ENCODE results near the gene AKR1C8.
"Not testable (repeated sequence)": the region's sequence is repeated elsewhere in the genome, so short reads cannot be mapped to it uniquely, and the experiment has no call there.

AKR1C8 gene

GRCh38 chr10:5143137-5143536 lies 41.8 kb downstream of the AKR1C8 start:
- TF ChIP-seq CTCF (conservative IDR thresholded peaks at IDR 0.05): no peak
- no peak for TF ChIP-seq ZFX (IDR thresholded peaks at IDR 0.05)
- H3K27ac ChIP-seq: no peak overlapping the region

GRCh38 chr10:5142199-5142598 lies 42.8 kb downstream of the AKR1C8 start:
- no peak for TF ChIP-seq ZFX (IDR thresholded peaks at IDR 0.05)
- no peak for TF ChIP-seq CTCF (conservative IDR thresholded peaks at IDR 0.05)
- no peak overlapping the region for H3K27ac ChIP-seq

- H3K27ac ChIP-seq: not testable (repeated sequence)
Observed at GRCh38 chr10:5137699-5138098, 47.3 kb downstream of the AKR1C8 start.

- TF ChIP-seq CTCF (conservative IDR thresholded peaks at IDR 0.05) (no peak), ZFX (IDR thresholded peaks at IDR 0.05) (no peak)
- no peak overlapping the region for H3K27ac ChIP-seq
Observed at GRCh38 chr10:5136468-5137087, 48.4 kb downstream of the AKR1C8 start.

GRCh38 chr10:5135581-5135980 lies 49.4 kb downstream of the AKR1C8 start:
- TF ChIP-seq ZFX (IDR thresholded peaks at IDR 0.05) (no peak), CTCF (conservative IDR thresholded peaks at IDR 0.05) (no peak)
- H3K27ac ChIP-seq: no peak overlapping the region

GRCh38 chr10:5125315-5126044 lies 59.5 kb downstream of the AKR1C8 start:
- no peak overlapping the region for H3K27ac ChIP-seq
- no peak for TF ChIP-seq CTCF (conservative IDR thresholded peaks at IDR 0.05)
- no peak for TF ChIP-seq ZFX (IDR thresholded peaks at IDR 0.05)

GRCh38 chr10:5123886-5124285 lies 61.1 kb downstream of the AKR1C8 start:
- TF ChIP-seq ZFX (IDR thresholded peaks at IDR 0.05): no peak
- no peak for TF ChIP-seq CTCF (conservative IDR thresholded peaks at IDR 0.05)
- no peak overlapping the region for H3K27ac ChIP-seq

DNA sequence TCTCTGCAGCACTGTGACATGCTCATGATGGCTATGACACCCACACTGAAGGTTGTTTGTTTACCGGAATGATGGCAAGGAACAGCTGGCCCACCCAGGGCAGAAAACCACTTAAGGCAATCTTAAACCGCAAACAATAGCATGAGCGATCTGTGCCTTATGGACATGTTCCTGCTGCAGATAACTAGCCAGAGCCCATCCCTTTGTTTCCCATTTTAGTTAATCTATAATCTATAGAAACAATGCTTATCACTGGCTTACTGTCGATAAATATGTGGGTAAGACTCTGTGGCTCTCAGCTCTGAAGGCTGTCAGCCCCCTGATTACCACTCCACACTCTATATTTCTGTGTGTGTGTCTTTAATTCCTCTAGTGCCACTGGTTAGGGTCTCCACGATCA lies 65.0 kb downstream of the AKR1C8 start:
- H3K27ac ChIP-seq: not testable (repeated sequence)

All from C4-2B (cell line).